OCI-LY3 (cell line): ENCODE data around the gene SLC38A7.
"Not testable (repeated sequence)": the region's sequence is repeated elsewhere in the genome, so short reads cannot be mapped to it uniquely, and the experiment has no call there.

Experiments
- H2AFZ ChIP-seq: fragments of 200-600, 300-600 bp; shearing (Covaris generic); 2 replicates; pipeline ENCODE4 v1.6.0; 2014; ENCODE audit warnings: antibody characterized with exemption, low read depth, low read length
- H3K27ac ChIP-seq: fragments of 200-600, 300-600 bp; sonication (generic); 2 replicates; pipeline ENCODE4 v1.5.1; 2014; ENCODE audit warnings: mild to moderate bottlenecking, low read length, moderate library complexity, mixed read lengths
- H3K27me3 ChIP-seq: fragments of 200-600, 300-600 bp; sonication (generic); 2 replicates; pipeline ENCODE4 v1.6.1; 2014; ENCODE audit warnings: low read depth, low read length, mixed read lengths
- H3K36me3 ChIP-seq: fragments of 200-600, 300-600 bp; sonication (generic); replicated peaks from 2 replicates; pipeline ENCODE3; 2014; ENCODE audit warnings: low read depth, low read length, mixed read lengths
- H3K4me1 ChIP-seq: fragments of 300-600, 200-600 bp; sonication (generic); 2 replicates; pipeline ENCODE4 v1.6.1; 2014; ENCODE audit warnings: low read length, mixed read lengths
- H3K4me2 ChIP-seq: fragments of 200-600, 300-600 bp; sonication (generic); 2 replicates; pipeline ENCODE4 v1.6.1; 2014; ENCODE audit warnings: low read length, mixed read lengths
- H3K4me3 ChIP-seq: fragments of 300-600, 200-600 bp; sonication (generic); 2 replicates; pipeline ENCODE4 v1.5.1; 2014; ENCODE audit warnings: antibody characterized with exemption, mild to moderate bottlenecking, low read length, moderate library complexity
- H3K79me2 ChIP-seq: fragments of 300-600, 200-600 bp; shearing (Covaris generic); 2 replicates; pipeline ENCODE4 v1.6.1; 2014; ENCODE audit warnings: mild to moderate bottlenecking, low read length, mixed read lengths
- H3K9ac ChIP-seq: fragments of 300-600, 200-600 bp; shearing (Covaris generic); 2 replicates; pipeline ENCODE4 v1.6.0; 2014; ENCODE audit warnings: mild to moderate bottlenecking, low read length, moderate library complexity
- H3K9me3 ChIP-seq: fragments of 200-600, 300-600 bp; shearing (Covaris generic); 2 replicates; pipeline ENCODE4 v1.6.1; 2014; ENCODE audit warnings: low read length, mixed read lengths; ENCODE audit not compliant: insufficient read depth
- H4K20me1 ChIP-seq: fragments of 200-600, 300-600 bp; sonication (generic); 2 replicates; pipeline ENCODE4 v1.6.1; 2016; ENCODE audit warnings: low read length, mixed read lengths; ENCODE audit not compliant: insufficient read depth
- CTCF ChIP-seq: fragments of 200-600, 300-600 bp; sonication (generic); IDR thresholded peaks from 2 replicates; pipeline ENCODE4 v1.5.1; 2014; ENCODE audit warnings: antibody characterized with exemption, low read length, low read depth
- EZH2phosphoT487 ChIP-seq: fragments of 200-600 bp; shearing (Covaris generic); IDR thresholded peaks from 2 replicates; pipeline ENCODE4 v1.6.1; 2018; ENCODE audit warnings: antibody characterized with exemption, mixed run types, low read depth

The SLC38A7 gene

GRCh38 chr16:58692450-58692849 lies 7.9 kb upstream of the SLC38A7 start:
- H2AFZ ChIP-seq, result no peak overlapping the region
- H3K9me3 ChIP-seq, result no peaks in the 10 kb centered on the region
- no peaks in the 10 kb centered on the region for H3K79me2 ChIP-seq
- no peaks in the 10 kb centered on the region for H3K36me3 ChIP-seq
- no peak overlapping the region for H3K27ac ChIP-seq
- H3K9ac ChIP-seq, result no peak overlapping the region
- H3K27me3 ChIP-seq, result peaks cover 4% of the 10 kb centered on the region; the same call in 1 of the 2 replicates
- no peak overlapping the region for H3K4me2 ChIP-seq
- TF ChIP-seq EZH2phosphoT487 (no peak), CTCF (no peak)
- H3K4me1 ChIP-seq, result no peaks in the 10 kb centered on the region
- H4K20me1 ChIP-seq, result no peaks in the 10 kb centered on the region
- no peak overlapping the region for H3K4me3 ChIP-seq

- H3K36me3 ChIP-seq, H2AFZ ChIP-seq, H3K4me3 ChIP-seq, H3K9ac ChIP-seq, H3K27me3 ChIP-seq, H3K4me2 ChIP-seq, H3K9me3 ChIP-seq, H3K27ac ChIP-seq, H3K79me2 ChIP-seq, H4K20me1 ChIP-seq: not testable (repeated sequence)
- peaks cover 10% of the 10 kb centered on the region for H3K4me1 ChIP-seq
Measured at GRCh38 chr16:58686985-58687706, 2.6 kb upstream of the SLC38A7 start.

- H3K27me3 ChIP-seq, result peaks cover 4% of the 10 kb centered on the region; the same call in 1 of the 2 replicates
- H3K4me1 ChIP-seq, result peaks cover 10% of the 10 kb centered on the region
- peak overlapping the region; percentile 100 for H2AFZ ChIP-seq
- H3K4me2 ChIP-seq, result peak overlapping the region; percentile 99
- no peaks in the 10 kb centered on the region for H3K79me2 ChIP-seq
- H4K20me1 ChIP-seq, result no peaks in the 10 kb centered on the region
- no peak overlapping the region for H3K27ac ChIP-seq
- H3K36me3 ChIP-seq, result no peaks in the 10 kb centered on the region
- H3K9ac ChIP-seq, result no peak overlapping the region
- no peaks in the 10 kb centered on the region for H3K9me3 ChIP-seq
- peak overlapping the region; percentile 95 for H3K4me3 ChIP-seq
- TF ChIP-seq CTCF, result no peak
- no peak for TF ChIP-seq EZH2phosphoT487
Measured at GRCh38 chr16:58685084-58685449, 497 bp upstream of the SLC38A7 start.

- H3K4me1 ChIP-seq, result peaks cover 10% of the 10 kb centered on the region
- H3K9ac ChIP-seq, result peak overlapping the region; percentile 70
- no peak overlapping the region for H3K27ac ChIP-seq
- peak overlapping the region; percentile 100 for H2AFZ ChIP-seq
- TF ChIP-seq EZH2phosphoT487 (no peak), CTCF (no peak)
- H3K79me2 ChIP-seq, result no peaks in the 10 kb centered on the region
- H3K36me3 ChIP-seq, result no peaks in the 10 kb centered on the region
- H3K9me3 ChIP-seq, result no peaks in the 10 kb centered on the region
- peak overlapping the region; percentile 95 for H3K4me3 ChIP-seq
- peak overlapping the region; percentile 99 for H3K4me2 ChIP-seq
- H3K27me3 ChIP-seq, result no peaks in the 10 kb centered on the region
- H4K20me1 ChIP-seq, result no peaks in the 10 kb centered on the region
Measured at GRCh38 chr16:58684001-58684353, 593 bp downstream of the SLC38A7 start.
